ENCODE results near the gene NHSL2.

Gene NHSL2

DNA sequence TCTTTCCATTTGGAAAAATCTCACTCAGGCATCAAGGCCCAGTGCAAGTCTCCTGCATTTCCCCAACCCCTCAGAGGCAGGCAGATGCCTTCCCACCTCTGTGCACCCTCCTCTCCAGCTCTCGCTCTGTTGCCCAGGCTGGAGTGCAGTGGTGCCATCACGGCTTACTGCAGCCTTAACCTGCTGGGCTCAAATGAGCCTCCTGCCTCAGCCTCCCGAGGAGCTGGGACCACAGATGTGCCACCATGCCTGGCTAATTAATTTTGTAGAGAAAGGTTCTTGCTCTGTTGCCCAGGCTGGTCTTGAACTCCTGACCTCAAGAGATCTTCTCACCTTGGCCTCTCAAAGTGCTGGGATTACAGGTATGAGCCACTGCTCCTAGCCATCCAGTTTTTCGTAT lies 95.8 kb downstream of the NHSL2 start:
- Histone ChIP-seq H3K36me3 (ENCODE audit: insufficient read depth) (no peaks in the 10 kb centered on the region), H3K79me2 (ENCODE audit: insufficient read depth, low read depth) (no peaks in the 10 kb centered on the region), H3K4me1 (ENCODE audit: low read depth, poor library complexity, severe bottlenecking) (no peaks in the 10 kb centered on the region), H3K4me3 (IDR thresholded peaks at IDR 0.05; ENCODE audit: insufficient read depth, low read depth, low read length) (no peak overlapping the region), H4K20me1 (ENCODE audit: insufficient read depth) (no peaks in the 10 kb centered on the region), H3K27ac (no peak overlapping the region), H3K4me2 (no peak overlapping the region), H3K27me3 (ENCODE audit: insufficient read depth, low read depth) (no peaks in the 10 kb centered on the region), H3K9ac (no peak overlapping the region), H2AFZ (ENCODE audit: low read depth) (no peak overlapping the region)
- TF ChIP-seq, protein P1, sequence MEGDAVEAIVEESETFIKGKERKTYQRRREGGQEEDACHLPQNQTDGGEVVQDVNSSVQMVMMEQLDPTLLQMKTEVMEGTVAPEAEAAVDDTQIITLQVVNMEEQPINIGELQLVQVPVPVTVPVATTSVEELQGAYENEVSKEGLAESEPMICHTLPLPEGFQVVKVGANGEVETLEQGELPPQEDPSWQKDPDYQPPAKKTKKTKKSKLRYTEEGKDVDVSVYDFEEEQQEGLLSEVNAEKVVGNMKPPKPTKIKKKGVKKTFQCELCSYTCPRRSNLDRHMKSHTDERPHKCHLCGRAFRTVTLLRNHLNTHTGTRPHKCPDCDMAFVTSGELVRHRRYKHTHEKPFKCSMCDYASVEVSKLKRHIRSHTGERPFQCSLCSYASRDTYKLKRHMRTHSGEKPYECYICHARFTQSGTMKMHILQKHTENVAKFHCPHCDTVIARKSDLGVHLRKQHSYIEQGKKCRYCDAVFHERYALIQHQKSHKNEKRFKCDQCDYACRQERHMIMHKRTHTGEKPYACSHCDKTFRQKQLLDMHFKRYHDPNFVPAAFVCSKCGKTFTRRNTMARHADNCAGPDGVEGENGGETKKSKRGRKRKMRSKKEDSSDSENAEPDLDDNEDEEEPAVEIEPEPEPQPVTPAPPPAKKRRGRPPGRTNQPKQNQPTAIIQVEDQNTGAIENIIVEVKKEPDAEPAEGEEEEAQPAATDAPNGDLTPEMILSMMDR (conservative IDR thresholded peaks at IDR 0.05; ENCODE audit: low read depth, low read length), result no peak

- H3K27me3 ChIP-seq (ENCODE audit: insufficient read depth, low read depth), result no peaks in the 10 kb centered on the region
- no peaks in the 10 kb centered on the region for H3K79me2 ChIP-seq (ENCODE audit: insufficient read depth, low read depth)
Observed at GRCh38 chrX:72009731-72010130, 99.1 kb downstream of the NHSL2 start.

DNA sequence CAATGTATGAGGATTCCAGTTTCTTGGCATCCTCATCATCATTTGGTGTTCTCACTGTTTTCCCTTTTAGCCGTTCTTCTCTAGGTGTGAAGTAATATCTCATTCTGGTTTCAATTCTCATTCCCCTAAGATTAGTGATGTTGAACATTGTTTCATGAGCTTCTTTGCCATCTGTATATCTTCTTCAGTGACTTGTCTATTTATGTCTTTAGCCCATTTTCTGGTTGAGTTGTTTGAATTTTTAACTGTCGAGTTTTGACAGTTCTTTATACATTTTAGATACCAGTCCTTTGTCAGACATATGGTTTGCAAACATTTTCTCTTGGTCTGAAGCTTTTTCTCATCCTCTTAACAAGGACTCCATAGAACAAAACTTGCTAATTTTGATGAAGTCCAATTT lies 101.1 kb downstream of the NHSL2 start:
- Histone ChIP-seq H3K27ac (no peak overlapping the region), H4K20me1 (ENCODE audit: insufficient read depth) (no peaks in the 10 kb centered on the region), H3K4me3 (IDR thresholded peaks at IDR 0.05; ENCODE audit: insufficient read depth, low read depth, low read length) (no peak overlapping the region), H3K79me2 (ENCODE audit: insufficient read depth, low read depth) (no peaks in the 10 kb centered on the region), H3K9ac (no peak overlapping the region), H2AFZ (ENCODE audit: low read depth) (no peak overlapping the region), H3K4me2 (no peak overlapping the region), H3K36me3 (ENCODE audit: insufficient read depth) (no peaks in the 10 kb centered on the region), H3K4me1 (ENCODE audit: low read depth, poor library complexity, severe bottlenecking) (no peaks in the 10 kb centered on the region), H3K27me3 (ENCODE audit: insufficient read depth, low read depth) (no peaks in the 10 kb centered on the region)
- TF ChIP-seq, protein P1 (conservative IDR thresholded peaks at IDR 0.05; ENCODE audit: low read depth, low read length), result no peak

More at GRCh38 chrX:72009731-72010130, 99.1 kb downstream of the NHSL2 start:
- TF ChIP-seq, protein P1 (conservative IDR thresholded peaks at IDR 0.05; ENCODE audit: low read depth, low read length), result no peak
- no peak overlapping the region for H2AFZ ChIP-seq (ENCODE audit: low read depth)
- no peaks in the 10 kb centered on the region for H3K4me1 ChIP-seq (ENCODE audit: low read depth, poor library complexity, severe bottlenecking)
- no peaks in the 10 kb centered on the region for H3K36me3 ChIP-seq (ENCODE audit: insufficient read depth)
- H3K4me2 ChIP-seq, result no peak overlapping the region
- no peak overlapping the region for H3K4me3 ChIP-seq (IDR thresholded peaks at IDR 0.05; ENCODE audit: insufficient read depth, low read depth, low read length)
- H4K20me1 ChIP-seq (ENCODE audit: insufficient read depth), result no peaks in the 10 kb centered on the region
- no peak overlapping the region for H3K9ac ChIP-seq
- H3K27ac ChIP-seq, result no peak overlapping the region

- Histone ChIP-seq H3K4me3 (IDR thresholded peaks at IDR 0.05; ENCODE audit: insufficient read depth, low read depth, low read length) (no peak overlapping the region), H3K36me3 (ENCODE audit: insufficient read depth) (no peaks in the 10 kb centered on the region), H3K79me2 (ENCODE audit: insufficient read depth, low read depth) (no peaks in the 10 kb centered on the region), H4K20me1 (ENCODE audit: insufficient read depth) (no peaks in the 10 kb centered on the region), H2AFZ (ENCODE audit: low read depth) (no peak overlapping the region), H3K9ac (no peak overlapping the region), H3K4me1 (ENCODE audit: low read depth, poor library complexity, severe bottlenecking) (no peaks in the 10 kb centered on the region), H3K27ac (no peak overlapping the region), H3K4me2 (no peak overlapping the region), H3K27me3 (ENCODE audit: insufficient read depth, low read depth) (no peaks in the 10 kb centered on the region)
- TF ChIP-seq, protein P1 (conservative IDR thresholded peaks at IDR 0.05; ENCODE audit: low read depth, low read length), result no peak
Observed at GRCh38 chrX:72015383-72015782, 104.7 kb downstream of the NHSL2 start.

Measured in KMS-11 (cell line).